Measurements from ENCODE around the gene PLEKHG4B. TPM values are rescaled to one million over a fixed set of nuclear protein-coding genes. Genes with fewer than 3 reads are reported as not detected.
A peak's percentile ranks its signal among the peaks of the same experiment; 100 is the strongest.
"Not testable (repeated sequence)": the region's sequence is repeated elsewhere in the genome, so short reads cannot be mapped to it uniquely, and the experiment has no call there.

The PLEKHG4B gene
- total and polyA plus RNA-seq, 4 donors: under 0.01 to 0.05 (median 0.01) TPM; not detected in 1

DNA sequence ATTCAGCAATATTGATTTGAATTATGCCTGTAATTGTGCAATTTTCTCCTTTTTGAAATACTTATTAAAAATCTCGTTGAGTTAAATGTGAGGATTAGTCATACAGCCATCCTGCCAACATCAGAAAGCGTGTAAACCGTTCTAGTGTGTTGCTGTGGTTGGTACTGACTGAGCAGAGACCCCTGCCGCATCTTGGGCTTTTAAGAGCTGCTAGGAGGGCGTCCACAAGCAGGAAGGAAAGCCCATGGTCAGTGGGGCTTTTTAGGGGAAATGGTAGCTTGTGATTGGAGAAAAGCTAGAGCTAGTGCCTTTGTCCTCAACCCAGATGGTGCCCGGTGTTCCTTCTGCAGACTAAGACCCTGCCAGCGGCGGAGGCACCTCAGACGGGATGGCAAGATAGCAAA lies 127.5 kb downstream of the PLEKHG4B start:
- 3% methylated on average over 9 of the region's 9 CpGs for WGBS
- no peak for DNase-seq (ENCODE audit: low spot score)
- peak overlapping the region; percentile 67 to 99 (median 92) for H3K4me3 ChIP-seq (ENCODE audit: low read depth in 1 of 3, low read length in 3 of 3)
- peak overlapping the region; percentile 81 to 97 for H3K9ac ChIP-seq (ENCODE audit: low read depth in 1 of 2, low read length in 2 of 2)
- peak overlapping the region; percentile 86 to 95 for H3K27ac ChIP-seq (ENCODE audit: low read depth in 1 of 2, low read length in 2 of 2)
- peaks cover 1 to 29% (median 14%) of the 10 kb centered on the region in 4 donors for H3K4me1 ChIP-seq (ENCODE audit: control insufficient read depth in 4 of 4, insufficient read depth in 4 of 4, low read length in 3 of 4)
- no peaks in the 10 kb centered on the region for H3K27me3 ChIP-seq (ENCODE audit: control insufficient read depth in 4 of 4, insufficient read depth in 4 of 4, low read length in 3 of 4)
- no peak for TF ChIP-seq MAX (IDR thresholded peaks at IDR 0.05)
- no peak for TF ChIP-seq TAF1 (conservative IDR thresholded peaks at IDR 0.05)
- H3K36me3 ChIP-seq (ENCODE audit: control insufficient read depth in 4 of 4, insufficient read depth in 3 of 4, low read depth in 1 of 4, low read length in 3 of 4): peaks cover 0 to 8% (median 2%) of the 10 kb centered on the region in 4 donors
- no peaks in the 10 kb centered on the region for H3K9me3 ChIP-seq (ENCODE audit: control insufficient read depth in 4 of 4, low read length in 3 of 4)

DNA sequence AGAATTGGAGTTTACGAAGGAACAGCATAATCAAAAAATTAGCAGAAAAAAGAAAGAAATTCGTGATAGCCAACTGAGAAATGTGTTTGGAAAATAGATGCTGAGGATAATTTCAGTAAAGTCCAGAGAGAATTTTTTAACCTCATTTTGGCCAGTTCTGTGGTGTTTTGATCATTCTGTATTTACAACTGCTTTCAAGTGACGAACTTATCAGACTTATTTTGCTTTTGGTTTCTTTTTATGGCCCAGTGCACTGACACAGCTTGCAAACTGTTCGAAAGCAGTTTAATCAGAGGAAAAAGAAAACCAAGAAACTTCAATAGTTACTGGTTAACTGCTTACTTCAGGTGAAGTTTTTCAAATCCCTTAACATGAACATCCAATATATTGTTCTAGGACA lies 128.0 kb downstream of the PLEKHG4B start:
- Histone ChIP-seq H3K4me1 (ENCODE audit: control insufficient read depth in 4 of 4, insufficient read depth in 4 of 4, low read length in 3 of 4) (peaks cover 0 to 29% (median 14%) of the 10 kb centered on the region in 4 donors), H3K9me3 (ENCODE audit: control insufficient read depth in 4 of 4, low read length in 3 of 4) (no peaks in the 10 kb centered on the region), H3K27ac (ENCODE audit: low read depth in 1 of 2, low read length in 2 of 2) (peak overlapping the region; percentile 86 to 95), H3K27me3 (ENCODE audit: control insufficient read depth in 4 of 4, insufficient read depth in 4 of 4, low read length in 3 of 4) (no peaks in the 10 kb centered on the region), H3K9ac (ENCODE audit: low read depth in 1 of 2, low read length in 2 of 2) (peak overlapping the region; percentile 81 to 97), H3K4me3 (ENCODE audit: low read depth in 1 of 3, low read length in 3 of 3) (peak overlapping the region; percentile 67 to 99 (median 92)), H3K36me3 (ENCODE audit: control insufficient read depth in 4 of 4, insufficient read depth in 3 of 4, low read depth in 1 of 4, low read length in 3 of 4) (peaks cover 2 to 11% (median 5%) of the 10 kb centered on the region in 4 donors)
- TF ChIP-seq JUND (IDR thresholded peaks at IDR 0.05) (no peak), RXRA (IDR thresholded peaks at IDR 0.05) (no peak), NR2F2 (IDR thresholded peaks at IDR 0.05) (no peak), EGR1 (IDR thresholded peaks at IDR 0.05; ENCODE audit: low read depth in 2 of 2) (no peak), ATF3 (IDR thresholded peaks at IDR 0.05) (no peak), YY1 (IDR thresholded peaks at IDR 0.05) (no peak), FOXA1 (IDR thresholded peaks at IDR 0.05) (no peak), SP1 (IDR thresholded peaks at IDR 0.05) (no peak), GABPA (IDR thresholded peaks at IDR 0.05 in 1 of 2, conservative IDR thresholded peaks at IDR 0.05 in 1 of 2) (no peak)
- TF ChIP-seq, protein P1, sequence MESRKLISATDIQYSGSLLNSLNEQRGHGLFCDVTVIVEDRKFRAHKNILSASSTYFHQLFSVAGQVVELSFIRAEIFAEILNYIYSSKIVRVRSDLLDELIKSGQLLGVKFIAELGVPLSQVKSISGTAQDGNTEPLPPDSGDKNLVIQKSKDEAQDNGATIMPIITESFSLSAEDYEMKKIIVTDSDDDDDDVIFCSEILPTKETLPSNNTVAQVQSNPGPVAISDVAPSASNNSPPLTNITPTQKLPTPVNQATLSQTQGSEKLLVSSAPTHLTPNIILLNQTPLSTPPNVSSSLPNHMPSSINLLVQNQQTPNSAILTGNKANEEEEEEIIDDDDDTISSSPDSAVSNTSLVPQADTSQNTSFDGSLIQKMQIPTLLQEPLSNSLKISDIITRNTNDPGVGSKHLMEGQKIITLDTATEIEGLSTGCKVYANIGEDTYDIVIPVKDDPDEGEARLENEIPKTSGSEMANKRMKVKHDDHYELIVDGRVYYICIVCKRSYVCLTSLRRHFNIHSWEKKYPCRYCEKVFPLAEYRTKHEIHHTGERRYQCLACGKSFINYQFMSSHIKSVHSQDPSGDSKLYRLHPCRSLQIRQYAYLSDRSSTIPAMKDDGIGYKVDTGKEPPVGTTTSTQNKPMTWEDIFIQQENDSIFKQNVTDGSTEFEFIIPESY (IDR thresholded peaks at IDR 0.05): no peak
- no peak for DNase-seq (ENCODE audit: low spot score)
- WGBS: 6% methylated on average over 4 of the region's 4 CpGs

- 56% methylated on average over 6 of the region's 6 CpGs for whole genome bisulfite sequencing
- not testable (repeated sequence) for DNase-seq (ENCODE audit: low spot score); H3K9me3 ChIP-seq (ENCODE audit: control insufficient read depth in 4 of 4, low read length in 3 of 4); H3K27me3 ChIP-seq (ENCODE audit: control insufficient read depth in 4 of 4, insufficient read depth in 4 of 4, low read length in 3 of 4); H3K9ac ChIP-seq (ENCODE audit: low read depth in 1 of 2, low read length in 2 of 2); H3K4me3 ChIP-seq (ENCODE audit: low read depth in 1 of 3, low read length in 3 of 3); H3K27ac ChIP-seq (ENCODE audit: low read depth in 1 of 2, low read length in 2 of 2)
- Histone ChIP-seq H3K36me3 (ENCODE audit: control insufficient read depth in 4 of 4, insufficient read depth in 3 of 4, low read depth in 1 of 4, low read length in 3 of 4) (peaks cover 8 to 30% (median 22%) of the 10 kb centered on the region in 4 donors), H3K4me1 (ENCODE audit: control insufficient read depth in 4 of 4, insufficient read depth in 4 of 4, low read length in 3 of 4) (peaks cover 0 to 29% (median 14%) of the 10 kb centered on the region in 4 donors)
These were observed 131.2 kb downstream of the PLEKHG4B start for GRCh38 chr5:222951-223715.
